Inferior parietal cortex (tissue), 1 donor: ENCODE data around the gene TRIM23.

ENCODE experiments used
- DNase-seq: peaks from one replicate; pipeline ENCODE4 v3.0.0-alpha.2; 2016; ENCODE audit errors: extremely low spot score

Gene TRIM23

GRCh38 chr5:65566505-65566904, 57.6 kb downstream of the TRIM23 start:
- no peak for DNase-seq

- DNase-seq, result no peak
These were observed 60.4 kb downstream of the TRIM23 start for GRCh38 chr5:65563777-65564176.

GRCh38 chr5:65562731-65563701, 61.1 kb downstream of the TRIM23 start, which contains the start of the genes CENPK and PPWD1:
CENPK (minus strand) TSS chr5:65563168; CDS start chr5:65554907, 8,261 bp downstream.
PPWD1 (plus strand) TSS chr5:65563296; CDS start chr5:65563311, 15 bp downstream.
- DNase-seq, result peak; percentile 96

GRCh38 chr5:65556718-65557117, 67.4 kb downstream of the TRIM23 start:
- no peak for DNase-seq

- no peak for DNase-seq
These were observed 68.0 kb downstream of the TRIM23 start for GRCh38 chr5:65556181-65556580.

GRCh38 chr5:65555287-65555686, 68.8 kb downstream of the TRIM23 start:
- DNase-seq, result no peak

GRCh38 chr5:65553941-65554340, 70.2 kb downstream of the TRIM23 start:
- no peak for DNase-seq

GRCh38 chr5:65548281-65548680, 75.9 kb downstream of the TRIM23 start:
- DNase-seq, result no peak

GRCh38 chr5:65546141-65546540, 78.0 kb downstream of the TRIM23 start:
- DNase-seq, result no peak

GRCh38 chr5:65544473-65544872, 79.7 kb downstream of the TRIM23 start:
- no peak for DNase-seq

- DNase-seq, result no peak
These were observed 84.3 kb downstream of the TRIM23 start for GRCh38 chr5:65539827-65540226.
